ENCODE data around the gene SYT1.

- TF ChIP-seq JUND (IDR thresholded peaks at IDR 0.05) (no peak), CTCF (IDR thresholded peaks at IDR 0.05; ENCODE audit: low read depth, low read length, missing input control) (no peak), GABPA (IDR thresholded peaks at IDR 0.05 in 1 of 2, conservative IDR thresholded peaks at IDR 0.05 in 1 of 2) (no peak), FOXA1 (IDR thresholded peaks at IDR 0.05) (no peak), TAF1 (conservative IDR thresholded peaks at IDR 0.05) (no peak), RAD21 (IDR thresholded peaks at IDR 0.05) (no peak), REST (IDR thresholded peaks at IDR 0.05) (no peak), ATF3 (IDR thresholded peaks at IDR 0.05) (no peak), YY1 (IDR thresholded peaks at IDR 0.05) (no peak)
These were observed 557.7 kb downstream of the SYT1 start for GRCh38 chr12:79422060-79422812.

Data from liver (tissue), 3 donors.